H9 (cell line): Measurements from ENCODE around the gene SLC12A3. TPM values are rescaled to one million over a fixed set of nuclear protein-coding genes. Genes with fewer than 3 reads are reported as not detected.

Experiments
- DNase-seq: peaks from one replicate; pipeline ENCODE4 v3.0.0-alpha.2; 2017
- H2AFZ ChIP-seq: one replicate; pipeline ENCODE4 v1.6.1; 2013; ENCODE audit warnings: mild to moderate bottlenecking, low read length, control low read depth, moderate library complexity
- H2AK5ac ChIP-seq: 2 replicates; pipeline ENCODE4 v1.6.1; 2013; ENCODE audit warnings: low read length, control low read depth, mixed read lengths; ENCODE audit not compliant: insufficient read length
- H2BK120ac ChIP-seq: one replicate; pipeline ENCODE4 v1.6.1; 2013; ENCODE audit warnings: low read depth, mild to moderate bottlenecking, low read length, control low read depth, inconsistent platforms; ENCODE audit not compliant: poor library complexity, severe bottlenecking
- H2BK12ac ChIP-seq: 2 replicates; pipeline ENCODE4 v1.6.1; 2013; ENCODE audit warnings: low read length, control low read depth, mixed read lengths, low read depth; ENCODE audit not compliant: insufficient read length
- H2BK15ac ChIP-seq: 2 replicates; pipeline ENCODE4 v1.6.1; 2013; ENCODE audit warnings: low read depth, low read length, control low read depth
- H2BK20ac ChIP-seq: one replicate; pipeline ENCODE4 v1.6.1; 2013; ENCODE audit warnings: low read depth, mild to moderate bottlenecking, low read length, control low read depth, inconsistent platforms; ENCODE audit not compliant: poor library complexity, severe bottlenecking
- H2BK5ac ChIP-seq: 2 replicates; pipeline ENCODE4 v1.6.1; 2013; ENCODE audit warnings: low read length, control low read depth, mixed read lengths; ENCODE audit not compliant: insufficient read length
- H3K14ac ChIP-seq: 2 replicates; pipeline ENCODE4 v1.6.1; 2013; ENCODE audit warnings: low read length, control low read depth; ENCODE audit not compliant: insufficient read depth
- H3K18ac ChIP-seq: 2 replicates; pipeline ENCODE4 v1.6.1; 2013; ENCODE audit warnings: low read depth, mild to moderate bottlenecking, mixed read lengths, low read length, control low read depth; ENCODE audit not compliant: insufficient read length
- H3K23ac ChIP-seq: 2 replicates; pipeline ENCODE4 v1.6.1; 2013; ENCODE audit warnings: low read length, control low read depth, mixed read lengths, low read depth; ENCODE audit not compliant: insufficient read length
- H3K23me2 ChIP-seq: 2 replicates; pipeline ENCODE4 v1.6.1; 2013; ENCODE audit warnings: low read depth, mild to moderate bottlenecking, mixed read lengths, low read length, control low read depth; ENCODE audit not compliant: insufficient read length, poor library complexity, severe bottlenecking
- H3K27ac ChIP-seq: 2 replicates; pipeline ENCODE4 v1.5.1; 2013; ENCODE audit warnings: low read length, control low read depth, mixed read lengths, low read depth; ENCODE audit not compliant: insufficient read length
- H3K27me3 ChIP-seq: 2 replicates; pipeline ENCODE4 v1.6.1; 2013; ENCODE audit warnings: low read length, control low read depth, inconsistent platforms; ENCODE audit not compliant: insufficient read depth
- H3K4ac ChIP-seq: 2 replicates; pipeline ENCODE4 v1.6.1; 2013; ENCODE audit warnings: low read depth, mild to moderate bottlenecking, control low read depth, inconsistent platforms, low read length, moderate library complexity
- H3K4me1 ChIP-seq: 2 replicates; pipeline ENCODE4 v1.6.1; 2013; ENCODE audit warnings: low read length, control low read depth, inconsistent platforms; ENCODE audit not compliant: insufficient read depth
- H3K4me2 ChIP-seq: 2 replicates; pipeline ENCODE4 v1.6.1; 2013; ENCODE audit warnings: low read length, control low read depth, mixed read lengths; ENCODE audit not compliant: insufficient read length, insufficient read depth
- H3K56ac ChIP-seq: 2 replicates; pipeline ENCODE4 v1.6.1; 2013; ENCODE audit warnings: low read depth, mild to moderate bottlenecking, mixed read lengths, low read length, control low read depth; ENCODE audit not compliant: insufficient read length
- H3K79me1 ChIP-seq: 2 replicates; pipeline ENCODE4 v1.6.1; 2013; ENCODE audit warnings: low read depth, mild to moderate bottlenecking, moderate library complexity, low read length, control low read depth, inconsistent platforms; ENCODE audit not compliant: insufficient read depth, poor library complexity, severe bottlenecking
- H3K79me2 ChIP-seq: 2 replicates; pipeline ENCODE4 v1.6.1; 2013; ENCODE audit warnings: low read length, control low read depth, inconsistent platforms; ENCODE audit not compliant: insufficient read depth
- H3K9ac ChIP-seq: 2 replicates; pipeline ENCODE4 v1.6.1; 2013; ENCODE audit warnings: low read length, control low read depth, mixed read lengths; ENCODE audit not compliant: insufficient read length; ENCODE audit errors: extremely low read depth
- H3K9me3 ChIP-seq: one replicate; pipeline ENCODE4 v1.6.1; 2013; ENCODE audit warnings: low read depth, low read length, inconsistent platforms; ENCODE audit not compliant: control insufficient read depth
- H3T11ph ChIP-seq: one replicate; pipeline ENCODE4 v1.6.1; 2013; ENCODE audit warnings: mild to moderate bottlenecking, low read length, control low read depth, inconsistent platforms
- H4K20me1 ChIP-seq: one replicate; pipeline ENCODE4 v1.6.1; 2013; ENCODE audit not compliant: control insufficient read depth, insufficient read length, insufficient read depth
- H4K5ac ChIP-seq: 2 replicates; pipeline ENCODE4 v1.6.1; 2013; ENCODE audit warnings: low read depth, mild to moderate bottlenecking, mixed read lengths, low read length, control low read depth; ENCODE audit not compliant: insufficient read length
- H4K8ac ChIP-seq: replicated peaks from 2 replicates; pipeline ENCODE4 v1.6.1; 2013; ENCODE audit warnings: low read length, control low read depth, mixed read lengths, low read depth; ENCODE audit not compliant: insufficient read length
- H4K91ac ChIP-seq: 2 replicates; pipeline ENCODE4 v1.6.1; 2013; ENCODE audit warnings: low read depth, mild to moderate bottlenecking, moderate library complexity, mixed read lengths, low read length, control low read depth; ENCODE audit not compliant: insufficient read length
- H3K27ac Mint-ChIP-seq, 3 experiments: 2 replicates in 2 of 3; 3 replicates in 1 of 3; pipeline ENCODE4 v1.8.0; 2020 to 2021; ENCODE audit warnings: mixed read lengths in 3 of 3, mild to moderate bottlenecking in 1 of 3, moderate library complexity in 1 of 3
- H3K27me3 Mint-ChIP-seq: 2 replicates; pipeline ENCODE4 v1.8.0; 2021; ENCODE audit warnings: low read depth, mild to moderate bottlenecking, moderate library complexity, mixed read lengths
- H3K36me3 Mint-ChIP-seq, 3 experiments: 2 replicates in 2 of 3; 3 replicates in 1 of 3; pipeline ENCODE4 v1.8.0; 2020 to 2021; ENCODE audit warnings: low read depth in 3 of 3, mixed read lengths in 3 of 3; ENCODE audit not compliant: insufficient read depth in 1 of 3
- H3K4me1 Mint-ChIP-seq, 2 experiments: 2 replicates each; pipeline ENCODE4 v1.8.0; 2020; ENCODE audit warnings: mixed read lengths in 2 of 2
- H3K4me3 Mint-ChIP-seq, 2 experiments: 2 replicates in 1 of 2; 3 replicates in 1 of 2; pipeline ENCODE4 v1.8.0; 2020 to 2021; ENCODE audit warnings: mild to moderate bottlenecking in 2 of 2, mixed read lengths in 2 of 2, moderate library complexity in 1 of 2
- H3K9me3 Mint-ChIP-seq, 2 experiments: 2 replicates in 1 of 2; 3 replicates in 1 of 2; pipeline ENCODE4 v1.8.0; 2020; ENCODE audit warnings: mild to moderate bottlenecking in 2 of 2, mixed read lengths in 2 of 2, moderate library complexity in 1 of 2
- WGBS: extraction: QIAGEN DNeasy Blood & Tissue Kit; methylation state at CpG from one replicate; pipeline ENCODE4 v1.1.7; 2013; ENCODE audit warnings: missing lambda C conversion rate, low lambda C conversion rate, mixed read lengths; ENCODE audit not compliant: insufficient read length; ENCODE audit errors: extremely low coverage; 5-methylcytosine and 5-hydroxymethylcytosine counted together
- total RNA-seq: library from RNA; stranded (reverse); gene quantifications from 2 replicates; pipeline ENCODE4 v1.2.1, GENCODE V29; 2021
- TF ChIP-seq, protein P1 (sequence below): fragments of 200-600 bp; sonication (generic); conservative IDR thresholded peaks from 3 replicates; pipeline ENCODE4 v1.8.0; 2021; ENCODE audit warnings: antibody characterized with exemption, mild to moderate bottlenecking

SLC12A3 gene
- total RNA-seq, 1 experiment from 2014 or later = not detected

- WGBS = no CpG with 5 or more reads among the region's 11 CpGs
- no peak overlapping the region for H2BK12ac ChIP-seq
- TF ChIP-seq, protein P1, sequence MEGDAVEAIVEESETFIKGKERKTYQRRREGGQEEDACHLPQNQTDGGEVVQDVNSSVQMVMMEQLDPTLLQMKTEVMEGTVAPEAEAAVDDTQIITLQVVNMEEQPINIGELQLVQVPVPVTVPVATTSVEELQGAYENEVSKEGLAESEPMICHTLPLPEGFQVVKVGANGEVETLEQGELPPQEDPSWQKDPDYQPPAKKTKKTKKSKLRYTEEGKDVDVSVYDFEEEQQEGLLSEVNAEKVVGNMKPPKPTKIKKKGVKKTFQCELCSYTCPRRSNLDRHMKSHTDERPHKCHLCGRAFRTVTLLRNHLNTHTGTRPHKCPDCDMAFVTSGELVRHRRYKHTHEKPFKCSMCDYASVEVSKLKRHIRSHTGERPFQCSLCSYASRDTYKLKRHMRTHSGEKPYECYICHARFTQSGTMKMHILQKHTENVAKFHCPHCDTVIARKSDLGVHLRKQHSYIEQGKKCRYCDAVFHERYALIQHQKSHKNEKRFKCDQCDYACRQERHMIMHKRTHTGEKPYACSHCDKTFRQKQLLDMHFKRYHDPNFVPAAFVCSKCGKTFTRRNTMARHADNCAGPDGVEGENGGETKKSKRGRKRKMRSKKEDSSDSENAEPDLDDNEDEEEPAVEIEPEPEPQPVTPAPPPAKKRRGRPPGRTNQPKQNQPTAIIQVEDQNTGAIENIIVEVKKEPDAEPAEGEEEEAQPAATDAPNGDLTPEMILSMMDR = no peak
- no peak overlapping the region for H2BK20ac ChIP-seq
- H4K91ac ChIP-seq = no peak overlapping the region
- no peak overlapping the region for H3T11ph ChIP-seq
- Mint-ChIP-seq H3K27ac (no peak overlapping the region), H3K27me3 (no peaks in the 10 kb centered on the region; the same call in 1 of the 2 replicates), H3K4me3 (no peak overlapping the region), H3K4me1 (no peaks in the 10 kb centered on the region), H3K36me3 (0 out of 7 replicates have a peak, but pooled peaks cover 0 to 2% (median 0%) of the 10 kb centered on the region in 3 experiments), H3K9me3 (peaks cover 0 to 2% of the 10 kb centered on the region in 2 experiments; a peak in 2 of 5 replicates)
- H3K4me1 ChIP-seq = no peaks in the 10 kb centered on the region
- no peak overlapping the region for H3K23ac ChIP-seq
- H4K8ac ChIP-seq = no peak overlapping the region
- H2AFZ ChIP-seq = no peak overlapping the region
- H4K20me1 ChIP-seq = no peaks in the 10 kb centered on the region
- H3K9me3 ChIP-seq = no peaks in the 10 kb centered on the region
- no peak overlapping the region for H4K5ac ChIP-seq
- no peak overlapping the region for H3K27ac ChIP-seq
- no peak overlapping the region for H2BK120ac ChIP-seq
- H3K18ac ChIP-seq = no peak overlapping the region
- no peak overlapping the region for H2BK5ac ChIP-seq
- H3K23me2 ChIP-seq = no peaks in the 10 kb centered on the region
- no peak overlapping the region for H3K4ac ChIP-seq
- no peaks in the 10 kb centered on the region for H3K79me1 ChIP-seq
- no peak overlapping the region for H3K56ac ChIP-seq
- no peak overlapping the region for H2BK15ac ChIP-seq
- no peak overlapping the region for H3K9ac ChIP-seq
- no peaks in the 10 kb centered on the region for H3K27me3 ChIP-seq
- no peak overlapping the region for H3K4me2 ChIP-seq
- no peak overlapping the region for H2AK5ac ChIP-seq
- H3K79me2 ChIP-seq = 0 out of 2 replicates have a peak, but pooled peaks cover 1% of the 10 kb centered on the region
- H3K14ac ChIP-seq = no peak overlapping the region
- no peak for DNase-seq
These were observed 26.7 kb downstream of the SLC12A3 start for GRCh38 chr16:56891685-56892084.
